Ovary (tissue), 3 donors: ENCODE measurements around the gene BBS9.

ENCODE experiments used
- EP300 ChIP-seq: sonication (generic); formaldehyde crosslinking; IDR thresholded peaks from one replicate; pipeline ENCODE4 v1.6.1; 2017; ENCODE audit warnings: antibody characterized with exemption
- POLR2A ChIP-seq: fragments of 450-650 bp; IDR thresholded peaks from one replicate; pipeline ENCODE4 v1.6.1; 2017; ENCODE audit warnings: antibody characterized with exemption, mild to moderate bottlenecking, moderate library complexity
- TF ChIP-seq, protein P1 (sequence below), 3 donors: fragments of 450-650 bp in 2 of 3; fragments of 200-600 bp in 1 of 3; IDR thresholded peaks; one replicate each; pipeline versions ENCODE4 v1.5.1 to v1.8.0; 2016 to 2022; ENCODE audit warnings: antibody characterized with exemption in 3 of 3, mild to moderate bottlenecking in 1 of 3
- donor health status: DM: no; HTN: no; CAD: no.

DNA sequence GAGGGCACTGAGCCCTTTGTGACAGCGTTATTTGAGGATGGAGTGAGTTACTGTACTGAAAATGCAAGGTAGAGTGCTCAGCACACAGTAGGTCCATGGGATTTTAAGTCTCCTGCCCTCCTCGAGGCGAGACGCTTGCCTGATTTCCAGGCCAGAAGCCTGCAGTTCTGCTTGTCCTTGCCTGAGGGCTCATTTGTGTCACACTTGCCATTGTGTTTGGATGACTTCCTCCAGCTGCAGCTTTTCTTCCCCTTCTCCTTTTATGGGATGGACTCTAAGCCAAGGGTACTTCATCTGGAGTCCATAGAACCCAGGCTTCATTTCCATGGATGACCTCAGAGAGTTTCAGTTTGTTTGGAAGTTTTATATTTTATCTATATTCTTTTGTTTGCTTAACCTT lies 471.7 kb downstream of the BBS9 start:
- TF ChIP-seq, protein P1, sequence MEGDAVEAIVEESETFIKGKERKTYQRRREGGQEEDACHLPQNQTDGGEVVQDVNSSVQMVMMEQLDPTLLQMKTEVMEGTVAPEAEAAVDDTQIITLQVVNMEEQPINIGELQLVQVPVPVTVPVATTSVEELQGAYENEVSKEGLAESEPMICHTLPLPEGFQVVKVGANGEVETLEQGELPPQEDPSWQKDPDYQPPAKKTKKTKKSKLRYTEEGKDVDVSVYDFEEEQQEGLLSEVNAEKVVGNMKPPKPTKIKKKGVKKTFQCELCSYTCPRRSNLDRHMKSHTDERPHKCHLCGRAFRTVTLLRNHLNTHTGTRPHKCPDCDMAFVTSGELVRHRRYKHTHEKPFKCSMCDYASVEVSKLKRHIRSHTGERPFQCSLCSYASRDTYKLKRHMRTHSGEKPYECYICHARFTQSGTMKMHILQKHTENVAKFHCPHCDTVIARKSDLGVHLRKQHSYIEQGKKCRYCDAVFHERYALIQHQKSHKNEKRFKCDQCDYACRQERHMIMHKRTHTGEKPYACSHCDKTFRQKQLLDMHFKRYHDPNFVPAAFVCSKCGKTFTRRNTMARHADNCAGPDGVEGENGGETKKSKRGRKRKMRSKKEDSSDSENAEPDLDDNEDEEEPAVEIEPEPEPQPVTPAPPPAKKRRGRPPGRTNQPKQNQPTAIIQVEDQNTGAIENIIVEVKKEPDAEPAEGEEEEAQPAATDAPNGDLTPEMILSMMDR (IDR thresholded peaks at IDR 0.05), result no peak
- TF ChIP-seq POLR2A, result no peak
- TF ChIP-seq EP300, result no peak
